Spleen (tissue), 7 donors: Measurements from ENCODE around the gene GPR183.

Source experiments
- CTCF ChIP-seq, 11 experiments: fragments of 200-600 bp in 7 of 11; fragments of 450-650 bp in 4 of 11; sonication (generic) in 4 of 11; IDR thresholded peaks in 8 of 11; conservative IDR thresholded peaks in 3 of 11; 1 replicate in 7 of 11; 2 replicates in 4 of 11; pipeline versions ENCODE4 v1.4.0 to v1.8.0; 2016 to 2021; ENCODE audit warnings: antibody characterized with exemption in 11 of 11, inconsistent platforms in 4 of 11, mild to moderate bottlenecking in 1 of 11
- POLR2AphosphoS5 ChIP-seq, 3 donors: sonication (generic); formaldehyde crosslinking; IDR thresholded peaks; one replicate each; pipeline ENCODE4 v1.5.1; 2017; ENCODE audit warnings: antibody characterized with exemption in 3 of 3
- donor health status: DM: no; HTN: no; CAD: no; lungs with moderate emphysema.
- donor health status: DM: no; HTN: no; CAD: no.
- donor health status: DM: no; HTN: no; CAD: no.

- TF ChIP-seq CTCF (IDR thresholded peaks at IDR 0.05 in 8 of 11, conservative IDR thresholded peaks at IDR 0.05 in 3 of 11) (no peak), POLR2AphosphoS5 (IDR thresholded peaks at IDR 0.05) (no peak)
These were observed 51.9 kb downstream of the GPR183 start for GRCh38 chr13:99255271-99255670.
